SK-N-SH treated with all-trans-retinoic acid at 6 μM for 48 hours (cell line): Measurements from ENCODE around the gene RPL28.

Experiments
- ARNTL ChIP-seq: fragments of 450-650 bp; formaldehyde crosslinking; IDR thresholded peaks from 2 replicates; pipeline ENCODE4 v1.5.0; 2020; ENCODE audit warnings: low read depth, mild to moderate bottlenecking, moderate library complexity, borderline replicate concordance
- ZC3H10 ChIP-seq: fragments of 250-450 bp; sonication (Bioruptor Pico); IDR thresholded peaks from 2 replicates; pipeline ENCODE4 v1.5.1; 2021; ENCODE audit warnings: mild to moderate bottlenecking, moderate library complexity
- ZFP30 ChIP-seq: fragments of 450-650 bp; formaldehyde crosslinking; IDR thresholded peaks from 2 replicates; pipeline ENCODE4 v1.5.0; 2022; ENCODE audit warnings: mild to moderate bottlenecking, moderate library complexity
- ZNF8 ChIP-seq: fragments of 450-650 bp; formaldehyde crosslinking; IDR thresholded peaks from 2 replicates; pipeline ENCODE4 v1.5.0; 2020; ENCODE audit warnings: mild to moderate bottlenecking, moderate library complexity

- TF ChIP-seq ZNF8 (CRISPR knock-in tag) (no peak), ZFP30 (no peak), ZC3H10 (CRISPR knock-in tag) (no peak), ARNTL (CRISPR knock-in tag) (no peak)
Observed at GRCh38 chr19:55387736-55388497, 2.2 kb downstream of the RPL28 start.
